CD4-positive, alpha-beta T cell (primary cell): ENCODE results near the gene TIMM10B. TPM values are rescaled to one million over a fixed set of nuclear protein-coding genes. Genes with fewer than 3 reads are reported as not detected.
A peak's percentile ranks its signal among the peaks of the same experiment; 100 is the strongest.

Experiments used
- ATAC-seq: fragments of 200-7000 bp; cut with Tn5 transposase; one replicate; pipeline ENCODE4 v1.10.0; 2022; ENCODE audit warnings: mild to moderate bottlenecking; ENCODE audit not compliant: poor library complexity
- CTCF ChIA-PET: fragments of 350-600 bp; sonication (Branson Sonifier 250); formaldehyde crosslinking; loops from one replicate; lab custom pipeline; 2021; ENCODE audit warnings: antibody characterized with exemption, inconsistent platforms; lab: Charles Lee
- POLR2A ChIA-PET: fragments of 350-600 bp; sonication (Branson Sonifier 250); formaldehyde crosslinking; loops from one replicate; lab custom pipeline; 2021; ENCODE audit warnings: antibody characterized with exemption, inconsistent platforms; lab: Charles Lee
- DNase-seq, 14 experiments: peaks; one replicate each; pipeline ENCODE4 v3.0.0-alpha.2; 2013 to 2020; ENCODE audit warnings: mixed read lengths in 2 of 14
- H3K27ac ChIP-seq, 2 donors: one replicate each; pipeline versions ENCODE4 v1.5.1 to v1.7.0; 2013; ENCODE audit warnings: low read length in 2 of 2, low read depth in 1 of 2, mild to moderate bottlenecking in 1 of 2
- H3K27me3 ChIP-seq, 2 experiments: 1 replicate in 1 of 2; 2 replicates in 1 of 2; pipeline versions ENCODE4 v1.6.1 to v1.7.0; 2013; ENCODE audit warnings: low read length in 2 of 2, control low read depth in 1 of 2, mild to moderate bottlenecking in 1 of 2, moderate library complexity in 1 of 2; ENCODE audit not compliant: insufficient read depth in 2 of 2, control insufficient read depth in 1 of 2
- H3K36me3 ChIP-seq: one replicate; pipeline ENCODE4 v1.6.1; 2013; ENCODE audit warnings: low read length, control low read depth; ENCODE audit not compliant: insufficient read depth
- H3K4me1 ChIP-seq: one replicate; pipeline ENCODE4 v1.6.1; 2013; ENCODE audit warnings: low read length, control low read depth; ENCODE audit not compliant: insufficient read depth
- H3K4me3 ChIP-seq: one replicate; pipeline ENCODE4 v1.5.1; 2013; ENCODE audit warnings: mild to moderate bottlenecking, low read length, moderate library complexity
- H3K9me3 ChIP-seq, 2 experiments: 1 replicate in 1 of 2; 2 replicates in 1 of 2; pipeline versions ENCODE4 v1.6.1 to v1.7.0; 2013; ENCODE audit warnings: low read length in 2 of 2, mild to moderate bottlenecking in 2 of 2, control low read depth in 1 of 2, moderate library complexity in 1 of 2; ENCODE audit not compliant: control insufficient read depth in 1 of 2, insufficient read depth in 1 of 2
- H3K27ac Mint-ChIP-seq: one replicate; pipeline ENCODE4 v1.8.0; 2020; ENCODE audit warnings: mixed read lengths
- H3K27me3 Mint-ChIP-seq: one replicate; pipeline ENCODE4 v1.8.0; 2021; ENCODE audit warnings: mixed read lengths
- H3K36me3 Mint-ChIP-seq: one replicate; pipeline ENCODE4 v1.8.0; 2021; ENCODE audit warnings: low read depth, mixed read lengths
- H3K4me1 Mint-ChIP-seq: one replicate; pipeline ENCODE4 v1.8.0; 2021; ENCODE audit warnings: low read depth, mixed read lengths
- H3K4me3 Mint-ChIP-seq: one replicate; pipeline ENCODE4 v1.8.0; 2020; ENCODE audit warnings: mild to moderate bottlenecking, mixed read lengths
- H3K9me3 Mint-ChIP-seq: one replicate; pipeline ENCODE4 v1.8.0; 2020; ENCODE audit warnings: mixed read lengths
- intact Hi-C, 2 experiments: fragments of 100-400 bp; cut with DNase I in 1 of 2; cut with micrococcal nuclease in 1 of 2; formaldehyde crosslinking; loops; one replicate each; pipeline versions ENCODE4 v1.15.1 to v1.9.0; 2023 to 2025; cut with DNase I, micrococcal nuclease
- total RNA-seq, 174 experiments: library from RNA in 2 of 174; stranded (reverse) in 2 of 174; gene quantifications; one replicate each; pipeline ENCODE4 v1.2.3 and lab custom pipeline; 2021 to 2026
- TF ChIP-seq, protein P1 (sequence below): fragments of 200-600 bp; IDR thresholded peaks from one replicate; pipeline ENCODE4 v1.8.0; 2022; ENCODE audit warnings: antibody characterized with exemption, mild to moderate bottlenecking

Gene TIMM10B
- total RNA-seq, 2 experiments from 2014 or later, result 68.5 to 68.6 TPM

GRCh38 chr11:6440906-6441358 lies 40.4 kb upstream of the TIMM10B start, which contains the start of gene HPX:
HPX (minus strand) TSS chr11:6440987; CDS start chr11:6440963, 24 bp downstream.
- H3K36me3 ChIP-seq, result no peaks in the 10 kb centered on the region
- ChIA-PET POLR2A (interaction anchor here (1.0 to 1.3 kb wide), 2 partner anchors 39 to 62 kb away, joined by 3 to 11 read pairs; no protein-coding TSS in a partner anchor), CTCF (interaction anchor here (11.8 kb wide), 1 partner anchor 62 kb away, joined by 230 read pairs; no protein-coding TSS in a partner anchor)
- no peak within 1 kb of the TSS for H3K4me3 ChIP-seq
- intact Hi-C loops, result no loop called here
- no peaks in the 10 kb centered on the region for H3K36me3 Mint-ChIP-seq
- no peaks in the 10 kb centered on the region for H3K9me3 Mint-ChIP-seq
- DNase-seq (no peak), ATAC-seq (no peak)
- H3K27ac Mint-ChIP-seq, result no peak within 1 kb of the TSS
- no peak within 1 kb of the TSS for H3K4me3 Mint-ChIP-seq
- no peaks in the 10 kb centered on the region for H3K9me3 ChIP-seq
- H3K27me3 ChIP-seq, result no peaks in the 10 kb centered on the region
- no peaks in the 10 kb centered on the region for H3K27me3 Mint-ChIP-seq
- TF ChIP-seq, protein P1, sequence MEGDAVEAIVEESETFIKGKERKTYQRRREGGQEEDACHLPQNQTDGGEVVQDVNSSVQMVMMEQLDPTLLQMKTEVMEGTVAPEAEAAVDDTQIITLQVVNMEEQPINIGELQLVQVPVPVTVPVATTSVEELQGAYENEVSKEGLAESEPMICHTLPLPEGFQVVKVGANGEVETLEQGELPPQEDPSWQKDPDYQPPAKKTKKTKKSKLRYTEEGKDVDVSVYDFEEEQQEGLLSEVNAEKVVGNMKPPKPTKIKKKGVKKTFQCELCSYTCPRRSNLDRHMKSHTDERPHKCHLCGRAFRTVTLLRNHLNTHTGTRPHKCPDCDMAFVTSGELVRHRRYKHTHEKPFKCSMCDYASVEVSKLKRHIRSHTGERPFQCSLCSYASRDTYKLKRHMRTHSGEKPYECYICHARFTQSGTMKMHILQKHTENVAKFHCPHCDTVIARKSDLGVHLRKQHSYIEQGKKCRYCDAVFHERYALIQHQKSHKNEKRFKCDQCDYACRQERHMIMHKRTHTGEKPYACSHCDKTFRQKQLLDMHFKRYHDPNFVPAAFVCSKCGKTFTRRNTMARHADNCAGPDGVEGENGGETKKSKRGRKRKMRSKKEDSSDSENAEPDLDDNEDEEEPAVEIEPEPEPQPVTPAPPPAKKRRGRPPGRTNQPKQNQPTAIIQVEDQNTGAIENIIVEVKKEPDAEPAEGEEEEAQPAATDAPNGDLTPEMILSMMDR, result no peak
- H3K27ac ChIP-seq, result no peak within 1 kb of the TSS
- no peaks in the 10 kb centered on the region for H3K4me1 Mint-ChIP-seq
- peaks cover 33% of the 10 kb centered on the region for H3K4me1 ChIP-seq

GRCh38 chr11:6442441-6442840 lies 38.9 kb upstream of the TIMM10B start:
- CTCF ChIA-PET, result interaction anchor here (1.4 to 11.8 kb wide), 5 partner anchors 24 to 89 kb away, joined by 4 to 230 read pairs (median 19); partner anchors contain the start of gene APBB1
- POLR2A ChIA-PET, result interaction anchor here (1.5 to 3.2 kb wide), 5 partner anchors 23 to 64 kb away, joined by 3 to 55 read pairs (median 7); partner anchors contain the start of gene APBB1
- Mint-ChIP-seq H3K27me3 (no peaks in the 10 kb centered on the region), H3K27ac (no peak overlapping the region), H3K9me3 (no peaks in the 10 kb centered on the region), H3K4me3 (no peak overlapping the region), H3K4me1 (no peaks in the 10 kb centered on the region), H3K36me3 (no peaks in the 10 kb centered on the region)
- H3K4me3 ChIP-seq, result no peak overlapping the region
- ATAC-seq, result no peak
- no peaks in the 10 kb centered on the region for H3K27me3 ChIP-seq
- H3K36me3 ChIP-seq, result no peaks in the 10 kb centered on the region
- TF ChIP-seq, protein P1, result no peak
- H3K9me3 ChIP-seq, result no peaks in the 10 kb centered on the region
- H3K4me1 ChIP-seq, result peaks cover 31% of the 10 kb centered on the region
- intact Hi-C loops, result loop anchor here in 1 of 2 experiments (2.0 kb wide), 2 partner anchors 24 to 62 kb away; partner anchors contain the start of gene APBB1
- DNase-seq, result no peak
- no peak overlapping the region for H3K27ac ChIP-seq

DNA sequence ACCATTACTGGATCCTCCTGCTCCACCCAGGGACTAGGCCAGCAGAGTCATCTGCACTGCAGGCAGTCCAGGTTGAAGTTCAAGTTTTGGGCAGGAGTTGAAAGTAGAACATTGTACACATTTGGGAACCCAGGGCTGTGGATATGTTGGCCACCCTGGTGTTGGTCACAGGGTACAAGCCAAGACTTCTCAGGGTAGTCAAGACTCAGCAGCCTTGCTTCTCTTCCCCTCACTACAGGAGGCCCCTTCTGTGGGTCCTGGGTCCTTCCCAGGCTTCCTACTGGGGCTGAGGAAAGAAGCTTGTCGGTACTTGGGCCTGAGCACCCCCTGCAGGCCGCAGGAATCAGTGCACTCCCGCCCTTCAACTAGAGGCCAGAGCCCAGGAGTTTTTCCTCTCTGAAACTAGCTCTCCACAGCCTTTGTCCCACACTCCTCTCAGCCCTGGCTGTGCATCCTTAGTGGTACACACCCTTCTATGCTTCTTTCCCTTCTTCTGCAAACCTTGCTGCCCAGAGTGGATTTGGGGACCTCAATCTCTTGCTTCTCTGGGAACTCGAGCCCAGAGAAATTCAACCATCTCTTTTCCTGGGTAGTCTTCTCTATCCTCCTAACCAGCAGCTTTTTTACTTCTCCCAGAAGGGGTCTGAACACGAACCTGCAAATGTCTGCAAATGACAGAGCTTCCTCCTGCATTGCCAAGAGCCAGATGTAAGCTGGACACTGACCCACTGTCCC lies 37.9 kb upstream of the TIMM10B start:
- Mint-ChIP-seq H3K27me3 (no peaks in the 10 kb centered on the region), H3K4me1 (no peaks in the 10 kb centered on the region), H3K9me3 (no peaks in the 10 kb centered on the region), H3K4me3 (no peak overlapping the region), H3K27ac (no peak overlapping the region), H3K36me3 (no peaks in the 10 kb centered on the region)
- DNase-seq, result peak; percentile 37 to 82 (median 48)
- Histone ChIP-seq H3K27ac (no peak overlapping the region), H3K4me1 (peaks cover 21% of the 10 kb centered on the region), H3K36me3 (no peaks in the 10 kb centered on the region), H3K27me3 (no peaks in the 10 kb centered on the region), H3K9me3 (no peaks in the 10 kb centered on the region), H3K4me3 (no peak overlapping the region)
- CTCF ChIA-PET, result interaction anchor here (0.6 to 11.8 kb wide), 34 partner anchors 16 to 252 kb away, joined by 3 to 230 read pairs (median 5); partner anchors contain the start of genes APBB1, ARFIP2, MRPL17 and SMPD1
- TF ChIP-seq, protein P1, result peak; percentile 89
- ATAC-seq, result peak; percentile 91
- intact Hi-C loops, result loop anchor here (1.0 to 2.0 kb wide), 4 partner anchors 25 to 64 kb away; partner anchors contain the start of gene APBB1 (in 1 of the 2)
- POLR2A ChIA-PET, result interaction anchor here (0.6 to 3.2 kb wide), 14 partner anchors 12 to 68 kb away, joined by 3 to 55 read pairs (median 4); partner anchors contain the start of genes APBB1, ARFIP2, SMPD1 and TIMM10B
